Memory B cell (primary cell): ENCODE measurements around the gene SLC25A17.
A peak's percentile ranks its signal among the peaks of the same experiment; 100 is the strongest.
"Not testable (repeated sequence)": the region's sequence is repeated elsewhere in the genome, so short reads cannot be mapped to it uniquely, and the experiment has no call there.

Source experiments
- ATAC-seq: fragments of 150-1000 bp; cut with Tn5 transposase; 2 replicates; pipeline ENCODE4 v1.10.0; 2021; ENCODE audit warnings: low read depth, mild to moderate bottlenecking, moderate library complexity
- DNase-seq, 2 donors: peaks; one replicate each; pipeline ENCODE4 v3.0.0; 2022; ENCODE audit warnings: low spot score in 2 of 2
- H3K27ac Mint-ChIP-seq: one replicate; pipeline ENCODE4 v1.8.0; 2022; ENCODE audit warnings: mild to moderate bottlenecking, moderate library complexity, mixed read lengths
- H3K27me3 Mint-ChIP-seq: one replicate; pipeline ENCODE4 v1.8.0; 2022; ENCODE audit warnings: mixed read lengths
- H3K36me3 Mint-ChIP-seq: one replicate; pipeline ENCODE4 v1.8.0; 2022; ENCODE audit warnings: mild to moderate bottlenecking, mixed read lengths
- H3K4me1 Mint-ChIP-seq: one replicate; pipeline ENCODE4 v1.8.0; 2022; ENCODE audit warnings: mixed read lengths
- H3K4me3 Mint-ChIP-seq: one replicate; pipeline ENCODE4 v1.8.0; 2022; ENCODE audit warnings: mild to moderate bottlenecking, moderate library complexity, mixed read lengths
- H3K9me3 Mint-ChIP-seq: one replicate; pipeline ENCODE4 v1.8.0; 2022; ENCODE audit warnings: mixed read lengths

The SLC25A17 gene

DNA sequence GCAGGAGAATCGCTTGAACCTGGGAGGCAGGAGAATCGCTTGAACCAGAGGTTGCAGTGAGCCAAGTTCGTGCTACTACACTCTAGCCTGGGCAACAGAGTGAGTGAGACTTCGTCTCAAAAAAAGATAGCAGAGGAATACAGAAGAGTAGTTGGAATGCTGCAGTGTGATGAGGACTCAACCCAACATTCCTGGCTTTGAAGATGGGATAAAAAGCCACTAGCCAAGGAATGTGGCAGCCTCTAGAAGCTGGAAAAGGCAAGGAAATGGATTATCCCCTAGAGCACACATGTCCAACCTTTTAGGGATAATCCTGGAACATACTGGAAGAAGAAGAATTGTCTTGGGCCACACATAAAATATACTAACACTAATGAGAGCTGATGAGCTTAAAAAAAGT lies 13.9 kb downstream of the SLC25A17 start:
- no peak overlapping the region for H3K4me3 Mint-ChIP-seq
- H3K9me3 Mint-ChIP-seq, result no peaks in the 10 kb centered on the region
- H3K27me3 Mint-ChIP-seq, result no peaks in the 10 kb centered on the region
- peaks cover 10% of the 10 kb centered on the region for H3K36me3 Mint-ChIP-seq
- ATAC-seq (no peak), DNase-seq (no peak)
- H3K4me1 Mint-ChIP-seq, result peaks cover 7% of the 10 kb centered on the region
- H3K27ac Mint-ChIP-seq, result no peak overlapping the region

- Mint-ChIP-seq H3K36me3 (peaks cover 10% of the 10 kb centered on the region), H3K27ac (no peak overlapping the region), H3K4me1 (peaks cover 5% of the 10 kb centered on the region), H3K4me3 (no peak overlapping the region), H3K27me3 (no peaks in the 10 kb centered on the region), H3K9me3 (no peaks in the 10 kb centered on the region)
- no peak for DNase-seq
- ATAC-seq, result no peak
Measured at GRCh38 chr22:40803321-40803720, 15.8 kb downstream of the SLC25A17 start.

- H3K4me1 Mint-ChIP-seq, result no peaks in the 10 kb centered on the region
- no peak for DNase-seq
- no peak overlapping the region for H3K4me3 Mint-ChIP-seq
- no peaks in the 10 kb centered on the region for H3K27me3 Mint-ChIP-seq
- no peaks in the 10 kb centered on the region for H3K9me3 Mint-ChIP-seq
- no peak overlapping the region for H3K27ac Mint-ChIP-seq
- ATAC-seq, result no peak
- no peaks in the 10 kb centered on the region for H3K36me3 Mint-ChIP-seq
Measured at GRCh38 chr22:40799008-40799407, 20.1 kb downstream of the SLC25A17 start.

GRCh38 chr22:40797427-40797826 lies 21.7 kb downstream of the SLC25A17 start:
- Mint-ChIP-seq H3K4me3 (no peak overlapping the region), H3K27me3 (no peaks in the 10 kb centered on the region), H3K4me1 (peaks cover 1% of the 10 kb centered on the region), H3K36me3 (peaks cover 1% of the 10 kb centered on the region), H3K27ac (no peak overlapping the region), H3K9me3 (no peaks in the 10 kb centered on the region)
- no peak for ATAC-seq
- no peak for DNase-seq

DNA sequence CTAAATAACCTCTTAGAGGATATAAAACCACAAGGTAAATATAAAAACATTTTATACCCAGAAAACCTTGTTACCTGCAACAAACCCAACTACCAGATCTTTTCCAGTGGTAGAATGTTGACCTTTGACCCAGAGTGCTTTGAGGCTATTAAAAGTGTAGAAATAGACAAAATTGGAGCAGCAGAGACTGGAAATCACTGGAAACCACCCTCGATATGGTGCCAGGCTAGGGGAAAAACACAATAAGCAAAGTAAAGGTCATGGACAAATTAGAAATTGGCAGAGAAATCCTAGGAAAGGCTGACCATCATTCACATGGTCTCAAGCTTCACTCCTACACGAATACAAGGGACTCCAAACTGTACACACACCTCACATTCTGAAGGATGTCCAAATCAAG lies 26.7 kb downstream of the SLC25A17 start:
- Mint-ChIP-seq H3K36me3 (peaks cover 19% of the 10 kb centered on the region), H3K9me3 (no peaks in the 10 kb centered on the region), H3K4me3 (no peak overlapping the region), H3K27me3 (no peaks in the 10 kb centered on the region), H3K4me1 (peaks cover 11% of the 10 kb centered on the region), H3K27ac (no peak overlapping the region)
- DNase-seq (no peak), ATAC-seq (no peak)

DNA sequence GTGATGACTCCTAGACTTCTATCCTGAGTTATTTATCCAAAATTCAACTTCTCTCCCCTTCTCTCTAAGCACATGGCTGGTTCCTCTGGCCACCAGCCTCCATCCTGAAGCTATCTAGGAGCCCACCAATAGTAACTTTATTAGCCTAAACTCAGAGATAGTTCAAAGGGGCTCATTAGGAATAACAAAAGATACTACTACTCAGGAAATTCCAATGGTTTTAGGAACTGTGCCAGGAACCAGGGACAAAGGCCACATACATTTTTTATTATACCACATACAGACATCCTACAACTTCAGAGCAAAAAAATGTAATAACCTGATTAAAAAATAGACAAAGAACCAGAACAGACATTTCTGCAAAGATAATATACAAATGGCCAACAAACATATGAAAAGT lies 27.9 kb downstream of the SLC25A17 start:
- no peaks in the 10 kb centered on the region for H3K27me3 Mint-ChIP-seq
- H3K27ac Mint-ChIP-seq, result peak overlapping the region; percentile 75
- no peaks in the 10 kb centered on the region for H3K9me3 Mint-ChIP-seq
- DNase-seq, result no peak
- no peak overlapping the region for H3K4me3 Mint-ChIP-seq
- H3K4me1 Mint-ChIP-seq, result peaks cover 11% of the 10 kb centered on the region
- no peak for ATAC-seq
- H3K36me3 Mint-ChIP-seq, result peaks cover 25% of the 10 kb centered on the region

- no peaks in the 10 kb centered on the region for H3K27me3 Mint-ChIP-seq
- H3K27ac Mint-ChIP-seq, result no peak overlapping the region
- H3K36me3 Mint-ChIP-seq, result peaks cover 35% of the 10 kb centered on the region
Measured at GRCh38 chr22:40789131-40789530, 30.0 kb downstream of the SLC25A17 start.

DNA sequence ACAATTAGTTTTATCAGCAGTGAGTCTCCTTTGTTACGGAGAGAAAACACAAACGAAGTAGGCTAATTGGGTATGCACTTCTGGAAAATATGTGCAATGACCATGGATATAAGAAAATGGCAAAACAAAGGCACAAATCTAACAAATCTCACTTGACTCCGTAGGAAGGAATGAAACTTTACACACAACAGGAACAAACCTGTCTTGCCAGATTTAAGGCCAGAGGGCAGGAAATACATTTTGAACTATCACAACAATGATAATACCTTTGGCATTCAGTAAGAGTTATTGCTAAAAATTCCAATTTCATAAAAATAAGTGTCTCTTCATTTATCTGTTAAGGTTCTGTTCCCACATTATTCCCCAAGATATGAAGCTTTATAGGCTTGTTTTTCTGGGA lies 36.6 kb downstream of the SLC25A17 start:
- DNase-seq (no peak), ATAC-seq (no peak)
- Mint-ChIP-seq H3K4me3 (no peak overlapping the region), H3K27ac (no peak overlapping the region), H3K9me3 (no peaks in the 10 kb centered on the region), H3K36me3 (peaks cover 28% of the 10 kb centered on the region), H3K4me1 (no peaks in the 10 kb centered on the region), H3K27me3 (no peaks in the 10 kb centered on the region)

More at GRCh38 chr22:40789131-40789530, 30.0 kb downstream of the SLC25A17 start:
- Mint-ChIP-seq H3K4me1 (peaks cover 11% of the 10 kb centered on the region), H3K9me3 (no peaks in the 10 kb centered on the region), H3K4me3 (no peak overlapping the region)
- no peak for DNase-seq
- no peak for ATAC-seq

- H3K4me3 Mint-ChIP-seq, ATAC-seq, H3K27me3 Mint-ChIP-seq, H3K9me3 Mint-ChIP-seq, H3K4me1 Mint-ChIP-seq, DNase-seq, H3K27ac Mint-ChIP-seq: not testable (repeated sequence)
- peaks cover 29% of the 10 kb centered on the region for H3K36me3 Mint-ChIP-seq
Measured at GRCh38 chr22:40781749-40782148, 37.4 kb downstream of the SLC25A17 start.

DNA sequence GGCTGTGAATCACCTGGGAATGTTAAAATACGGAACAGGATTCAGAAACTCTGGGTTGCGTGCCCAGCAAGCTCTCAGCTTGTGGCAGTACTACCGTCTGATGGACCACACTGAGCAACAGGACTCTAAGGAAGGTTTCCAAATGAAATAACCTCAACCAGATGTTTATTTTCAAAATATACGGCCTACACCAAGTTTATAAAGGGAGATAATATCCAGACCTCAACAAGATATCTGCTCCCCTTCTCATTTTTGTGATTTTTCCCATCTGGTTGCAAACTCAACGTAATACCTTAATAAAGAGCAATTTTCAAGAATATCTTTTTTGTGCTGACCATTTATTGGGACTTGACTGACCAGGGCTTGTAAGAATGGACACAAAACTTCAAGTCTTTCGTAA lies 49.4 kb downstream of the SLC25A17 start:
- Mint-ChIP-seq H3K9me3 (no peaks in the 10 kb centered on the region), H3K27me3 (no peaks in the 10 kb centered on the region), H3K4me1 (peaks cover 8% of the 10 kb centered on the region), H3K27ac (no peak overlapping the region), H3K36me3 (peaks cover 17% of the 10 kb centered on the region), H3K4me3 (no peak overlapping the region)
- ATAC-seq (no peak), DNase-seq (no peak)

DNA sequence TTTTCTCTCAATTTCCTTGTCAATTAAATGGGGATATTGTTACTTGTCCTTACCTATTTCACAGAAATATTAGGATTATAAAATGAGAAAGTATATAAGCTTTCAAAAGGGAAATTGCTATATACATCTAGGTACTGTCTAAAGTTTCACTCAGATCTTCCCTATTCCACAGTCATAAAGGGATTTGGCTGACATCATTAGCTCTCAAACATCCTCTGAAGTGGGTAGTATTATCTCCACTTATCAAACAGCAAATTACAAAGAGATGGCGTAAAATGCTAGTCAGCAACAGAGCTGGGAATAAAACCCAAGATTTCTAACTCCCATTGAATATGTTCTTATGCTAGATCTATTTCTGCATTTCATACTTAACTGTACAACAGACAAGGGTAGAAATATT lies 50.9 kb downstream of the SLC25A17 start:
- ATAC-seq, result no peak
- peaks cover 15% of the 10 kb centered on the region for H3K4me1 Mint-ChIP-seq
- no peak for DNase-seq
- no peak overlapping the region for H3K27ac Mint-ChIP-seq
- no peaks in the 10 kb centered on the region for H3K9me3 Mint-ChIP-seq
- H3K27me3 Mint-ChIP-seq, result no peaks in the 10 kb centered on the region
- H3K4me3 Mint-ChIP-seq, result no peak overlapping the region
- H3K36me3 Mint-ChIP-seq, result peaks cover 10% of the 10 kb centered on the region

DNA sequence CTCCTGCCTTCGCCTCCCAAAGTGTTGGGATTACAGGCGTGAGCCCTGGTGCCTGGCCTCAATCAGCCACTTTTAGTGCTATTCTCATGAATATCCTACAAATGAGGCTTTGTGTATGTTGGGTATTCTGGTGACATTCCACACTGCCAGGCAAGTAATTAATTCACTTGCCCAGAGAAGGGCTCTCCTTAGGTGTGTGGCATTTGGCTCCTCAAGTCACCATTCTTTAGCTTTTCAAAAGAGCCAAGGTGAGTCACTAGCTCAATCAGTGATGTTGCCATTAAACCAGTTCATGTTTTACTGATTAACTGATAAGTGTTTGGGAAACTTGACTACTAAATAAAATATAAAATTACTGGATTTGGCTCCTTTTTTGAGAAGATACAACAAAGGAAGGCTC lies 52.2 kb downstream of the SLC25A17 start:
- H3K27ac Mint-ChIP-seq, result peak overlapping the region; percentile 89
- H3K36me3 Mint-ChIP-seq, result peaks cover 10% of the 10 kb centered on the region
- DNase-seq, result no peak
- no peaks in the 10 kb centered on the region for H3K27me3 Mint-ChIP-seq
- H3K9me3 Mint-ChIP-seq, result no peaks in the 10 kb centered on the region
- H3K4me3 Mint-ChIP-seq, result no peak overlapping the region
- H3K4me1 Mint-ChIP-seq, result peaks cover 19% of the 10 kb centered on the region
- no peak for ATAC-seq

DNA sequence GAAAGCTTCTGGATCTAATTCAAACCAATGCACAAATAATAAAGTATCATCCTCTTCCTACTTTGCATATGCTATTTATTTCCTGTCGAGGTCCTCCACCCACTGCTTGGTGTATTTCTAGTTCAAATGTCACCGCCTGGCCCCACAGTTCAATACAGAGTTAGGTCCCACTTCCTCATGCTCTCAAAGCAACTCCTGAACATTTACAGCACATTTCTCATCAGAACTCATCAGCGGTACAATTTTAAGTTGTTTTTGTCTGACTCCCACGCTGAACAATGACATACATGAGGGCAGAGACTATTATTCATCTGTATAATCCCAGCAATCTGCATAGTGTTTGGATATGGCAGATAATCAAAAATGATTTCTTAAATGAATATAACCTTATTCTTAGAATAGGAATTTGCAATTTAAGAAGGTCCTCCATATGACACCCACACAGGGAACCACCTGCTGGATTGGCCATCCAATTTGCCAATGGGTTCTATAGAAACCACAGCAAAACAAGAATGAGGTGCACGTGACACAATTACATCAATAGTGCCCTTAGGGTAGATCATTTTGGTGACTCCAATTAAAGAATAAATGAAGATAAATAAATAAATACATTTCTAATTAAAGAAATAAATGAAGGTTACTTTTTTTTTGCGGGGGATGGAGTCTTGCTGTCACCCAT lies 54.2 kb downstream of the SLC25A17 start:
- peak; percentile 94 for ATAC-seq
- no peaks in the 10 kb centered on the region for H3K9me3 Mint-ChIP-seq

GRCh38 chr22:40759294-40759840 lies 59.8 kb downstream of the SLC25A17 start:
- Mint-ChIP-seq H3K27me3 (no peaks in the 10 kb centered on the region), H3K4me3 (no peak overlapping the region)
- ATAC-seq, result no peak

More for the DNA sequence above, 54.2 kb downstream of the SLC25A17 start:
- no peaks in the 10 kb centered on the region for H3K36me3 Mint-ChIP-seq
- peak overlapping the region; percentile 89 for H3K27ac Mint-ChIP-seq
- peaks cover 19% of the 10 kb centered on the region for H3K4me1 Mint-ChIP-seq
- no peaks in the 10 kb centered on the region for H3K27me3 Mint-ChIP-seq
- H3K4me3 Mint-ChIP-seq, result peak overlapping the region; percentile 79
- DNase-seq, result peak; percentile 22 to 51

DNA sequence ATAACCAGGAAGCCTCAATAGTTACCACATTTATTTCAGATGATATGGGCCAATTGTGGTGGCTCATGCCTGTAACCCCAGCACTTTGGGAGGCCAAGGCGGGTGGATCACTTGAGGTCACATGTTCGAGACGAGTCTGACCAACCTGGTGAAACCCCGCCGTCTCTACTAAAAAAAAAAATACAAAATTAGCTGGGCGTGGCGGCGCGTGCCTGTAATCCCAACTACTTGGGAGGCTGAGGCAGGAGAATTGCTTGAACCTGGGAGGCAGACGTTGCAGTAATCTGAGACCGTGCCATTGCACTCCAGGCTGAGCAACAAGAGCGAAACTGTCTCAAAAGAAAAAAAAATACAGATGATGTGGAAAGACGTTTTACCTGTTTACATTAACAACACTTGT lies 60.3 kb downstream of the SLC25A17 start:
- not testable (repeated sequence) for H3K27ac Mint-ChIP-seq, H3K36me3 Mint-ChIP-seq, H3K4me3 Mint-ChIP-seq, DNase-seq, ATAC-seq, H3K9me3 Mint-ChIP-seq, H3K4me1 Mint-ChIP-seq, H3K27me3 Mint-ChIP-seq

More at GRCh38 chr22:40759294-40759840, 59.8 kb downstream of the SLC25A17 start:
- Mint-ChIP-seq H3K36me3 (no peaks in the 10 kb centered on the region), H3K27ac (no peak overlapping the region), H3K9me3 (no peaks in the 10 kb centered on the region), H3K4me1 (peaks cover 10% of the 10 kb centered on the region)
- no peak for DNase-seq
